GM21576 (cell line): ENCODE results near the gene MDM2.
"Not testable (repeated sequence)": the region's sequence is repeated elsewhere in the genome, so short reads cannot be mapped to it uniquely, and the experiment has no call there.

Experiments used
- ATAC-seq: cut with Tn5 transposase; IDR thresholded peaks from one replicate; pipeline ENCODE4 v1.9.1; 2021; ENCODE audit warnings: mild to moderate bottlenecking, moderate library complexity; ENCODE audit not compliant: unreplicated experiment

MDM2 gene

DNA sequence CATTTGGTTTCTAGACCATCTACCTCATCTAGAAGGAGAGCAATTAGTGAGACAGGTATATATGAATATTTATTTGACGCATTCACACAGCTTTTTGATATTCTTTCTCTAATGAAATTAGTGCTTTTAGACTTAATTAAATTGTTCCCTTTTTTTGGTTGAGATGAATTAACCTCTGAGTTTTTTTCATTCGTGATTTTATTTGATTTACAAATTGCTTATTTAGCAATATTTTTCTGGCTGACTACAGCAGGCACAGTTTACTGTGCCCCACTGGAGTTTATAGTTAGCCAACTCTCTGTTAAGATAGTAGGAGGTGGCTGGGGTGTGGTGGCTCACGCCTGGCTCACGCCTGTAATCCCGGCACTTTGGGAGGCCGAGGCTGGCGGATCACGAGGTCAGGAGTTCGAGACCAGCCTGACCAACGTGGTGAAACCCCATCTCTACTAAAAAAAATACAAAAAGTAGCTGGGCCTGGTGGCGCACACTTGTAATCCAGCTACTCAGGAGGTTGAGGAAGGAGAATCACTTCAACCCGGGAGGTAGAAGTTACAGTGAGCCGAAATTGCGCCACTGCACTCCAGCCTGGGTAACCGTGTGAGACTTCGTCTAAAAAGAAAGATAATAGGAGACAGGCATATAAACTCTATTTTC is 16.7 kb downstream of the MDM2 start:
- no peak for ATAC-seq

DNA sequence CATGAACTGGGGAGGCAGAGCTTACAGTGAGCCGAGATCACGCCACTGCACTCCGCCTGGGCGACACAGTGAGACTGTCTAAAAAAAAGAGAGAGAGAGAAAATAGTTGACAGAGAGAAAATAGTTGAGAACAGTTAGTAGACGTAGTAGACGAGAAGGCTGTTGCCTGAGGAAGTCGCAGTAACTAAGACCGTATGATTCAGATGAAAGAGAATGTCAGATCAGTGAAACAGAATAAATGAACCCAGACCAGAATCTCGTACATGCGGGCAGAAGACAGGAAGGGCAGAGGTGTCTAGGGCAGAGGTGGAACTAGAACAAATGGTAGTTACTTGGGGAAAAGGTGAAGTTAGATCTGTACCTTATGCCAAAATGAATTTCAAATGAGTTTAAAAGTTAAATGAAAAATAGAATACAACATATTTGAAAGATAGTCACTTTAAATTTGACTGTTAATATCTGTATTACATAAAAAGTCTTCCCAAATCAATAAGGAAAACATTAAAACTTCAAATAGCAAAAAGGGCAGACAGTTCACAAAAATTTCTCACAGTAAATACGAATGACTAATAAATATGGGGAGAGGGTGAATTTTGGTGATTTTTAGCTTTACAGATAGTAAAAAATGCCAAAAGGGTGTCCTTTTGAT is 17.7 kb downstream of the MDM2 start:
- ATAC-seq: no peak

DNA sequence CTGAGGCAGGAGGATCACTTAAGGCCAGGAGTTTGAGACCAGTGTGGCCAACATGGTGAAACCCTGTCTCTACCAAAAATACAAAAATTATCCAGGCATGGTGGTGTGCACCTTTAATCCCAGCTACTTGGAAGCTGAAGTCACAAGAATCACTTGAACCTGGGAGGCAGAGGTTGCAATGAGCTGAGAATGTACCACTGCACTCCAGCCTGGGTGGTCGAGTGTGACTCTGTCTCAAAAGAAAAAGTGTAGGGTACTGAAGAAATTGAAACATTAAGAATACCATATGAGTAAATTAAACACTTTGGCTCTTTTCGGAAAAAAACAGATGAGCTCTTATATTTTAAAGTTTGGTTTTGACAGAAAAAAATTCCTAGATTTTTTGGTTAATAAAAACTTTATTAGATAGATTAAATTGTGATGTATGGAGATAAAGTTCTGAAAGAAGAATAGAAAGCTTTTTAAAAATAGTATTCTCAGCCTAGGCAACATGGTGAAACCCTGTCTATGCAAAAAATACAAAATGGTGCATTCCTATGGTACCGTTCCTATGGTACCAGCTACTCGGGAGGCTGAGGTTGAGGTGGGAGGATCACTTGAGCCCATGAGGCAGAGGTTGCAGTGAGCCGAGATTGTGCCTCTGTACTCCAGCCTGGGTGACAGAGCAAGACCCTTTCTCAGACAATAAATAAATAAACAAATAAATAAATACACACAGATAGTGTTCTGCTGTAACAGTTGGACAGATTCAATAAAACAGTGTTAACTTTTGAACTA is 20.1 kb downstream of the MDM2 start:
- no peak for ATAC-seq

DNA sequence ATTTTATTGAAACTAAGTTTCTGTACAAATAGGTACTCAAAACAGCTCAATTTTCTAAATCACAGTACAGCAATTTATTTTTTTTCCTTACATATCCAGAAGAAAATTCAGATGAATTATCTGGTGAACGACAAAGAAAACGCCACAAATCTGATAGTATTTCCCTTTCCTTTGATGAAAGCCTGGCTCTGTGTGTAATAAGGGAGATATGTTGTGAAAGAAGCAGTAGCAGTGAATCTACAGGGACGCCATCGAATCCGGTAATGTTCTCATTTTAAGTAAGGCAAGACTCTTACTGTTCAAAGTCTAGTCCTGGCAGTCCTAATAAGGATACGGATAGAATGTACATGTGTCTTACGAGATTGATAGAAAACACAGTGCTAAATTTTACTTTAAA is 20.7 kb downstream of the MDM2 start:
- ATAC-seq: no peak

DNA sequence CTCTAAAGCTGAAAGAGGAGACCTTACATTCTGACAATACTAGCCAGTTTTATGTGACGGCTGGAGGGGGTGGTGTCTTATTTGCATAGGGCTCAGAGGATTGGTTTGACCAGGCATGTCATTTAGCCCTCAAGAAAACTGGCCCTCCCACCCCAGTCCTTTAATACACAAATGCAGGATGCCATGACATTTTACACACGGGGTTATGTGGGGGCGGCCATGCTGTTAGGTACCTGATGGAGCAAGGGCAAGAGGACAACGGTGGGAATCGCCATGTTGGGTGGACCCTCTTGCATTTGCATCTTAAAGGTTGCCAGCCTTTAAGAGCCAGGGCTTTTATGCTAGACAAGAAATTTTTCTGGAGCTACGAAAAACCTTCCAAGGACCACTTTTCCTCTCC is 23.3 kb downstream of the MDM2 start:
- no peak for ATAC-seq

DNA sequence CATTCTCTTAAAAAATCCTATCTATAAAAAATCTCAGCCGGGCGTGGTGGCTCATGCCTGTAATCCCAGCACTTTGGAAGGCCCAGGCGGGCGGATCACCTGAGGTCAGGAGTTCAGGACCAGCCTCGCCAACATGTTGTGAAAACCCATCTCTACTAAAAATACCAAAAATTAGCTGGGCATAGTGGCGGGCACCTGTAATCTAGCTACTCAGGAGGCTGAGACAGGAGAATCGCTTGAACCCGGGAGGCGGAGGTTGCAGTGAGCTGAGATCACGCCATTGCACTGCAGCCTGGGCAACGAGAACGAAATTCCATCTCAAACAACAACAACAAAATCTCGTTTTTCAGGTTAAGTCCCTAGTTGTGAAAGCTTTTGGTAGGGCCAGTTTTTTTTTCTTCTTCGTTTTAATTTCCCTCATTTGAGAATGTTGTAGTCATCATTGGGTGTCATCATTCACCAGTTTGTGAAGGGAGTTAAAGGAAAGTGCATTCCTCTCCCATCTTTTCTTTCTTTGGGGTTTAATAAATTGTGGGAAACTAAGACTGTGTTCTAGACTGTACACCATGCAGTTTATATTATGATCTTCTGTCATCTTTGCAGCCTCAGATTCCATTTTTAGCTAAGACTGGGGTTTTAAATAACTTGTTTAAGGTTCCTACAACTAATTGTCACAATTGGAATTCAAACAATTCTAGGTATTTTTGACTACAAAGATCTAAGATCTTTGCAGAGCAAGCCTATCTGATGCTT is 23.9 kb downstream of the MDM2 start:
- ATAC-seq: no peak

DNA sequence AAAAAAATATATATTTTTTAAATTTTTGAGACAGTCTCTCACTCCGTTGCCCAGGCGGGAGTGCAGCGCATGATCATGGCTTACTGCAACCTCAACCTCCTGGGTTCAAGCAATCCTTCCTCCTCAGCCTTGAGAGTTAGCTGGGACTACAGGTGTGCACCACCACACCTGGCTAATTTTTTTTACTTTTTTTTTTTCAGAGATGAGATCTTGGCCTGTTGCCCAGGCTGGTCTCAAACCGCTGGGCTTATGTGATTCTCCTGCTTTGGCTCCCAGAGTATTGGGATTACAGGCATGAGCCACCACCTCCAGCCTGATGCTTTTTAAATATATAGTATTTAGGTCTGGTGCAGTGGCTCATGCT is 24.5 kb downstream of the MDM2 start:
- no peak for ATAC-seq

DNA sequence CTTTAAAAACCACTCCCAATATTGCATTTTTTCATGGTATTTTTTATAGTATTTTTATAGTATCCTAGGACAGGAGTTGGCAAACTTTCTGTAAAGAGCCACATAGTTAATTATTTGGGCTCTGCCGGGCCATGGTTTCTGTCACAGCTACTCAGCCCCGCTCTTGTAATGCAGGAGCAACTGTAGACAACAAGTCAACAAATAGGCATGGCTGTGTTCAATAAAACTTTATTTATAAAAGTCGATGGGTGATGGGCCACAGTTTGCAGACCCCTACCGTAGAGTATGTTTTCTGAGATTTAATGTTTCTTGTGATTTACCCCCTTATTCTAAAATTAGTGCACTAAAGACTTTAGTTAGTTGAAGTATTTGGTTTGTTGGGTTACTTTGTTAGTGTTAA is 25.5 kb downstream of the MDM2 start:
- ATAC-seq: no peak

DNA sequence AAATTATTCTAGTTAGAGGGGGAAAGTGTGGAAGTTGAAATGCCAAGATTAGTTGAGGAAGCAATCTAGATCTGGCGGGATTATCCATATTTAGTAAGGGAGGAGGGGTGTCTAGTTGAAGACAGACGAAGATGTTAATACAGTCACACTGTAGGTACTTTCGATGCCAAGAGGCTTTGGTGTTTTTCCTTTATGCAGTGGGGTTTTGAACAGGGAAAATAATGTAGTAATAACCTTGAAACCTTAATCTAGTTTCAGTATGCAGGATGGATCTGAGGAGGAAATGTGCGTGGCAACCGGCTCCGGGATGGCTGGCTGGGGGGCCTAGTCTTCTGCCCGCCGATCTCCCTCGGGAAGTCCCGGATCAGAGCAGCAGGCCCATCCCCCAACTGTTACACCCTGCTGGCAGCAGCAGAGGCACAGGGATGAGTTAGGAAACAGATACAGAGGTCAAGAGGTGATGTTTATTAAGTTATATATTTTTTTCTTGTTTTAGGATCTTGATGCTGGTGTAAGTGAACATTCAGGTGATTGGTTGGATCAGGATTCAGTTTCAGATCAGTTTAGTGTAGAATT is 27.4 kb downstream of the MDM2 start:
- no peak for ATAC-seq

DNA sequence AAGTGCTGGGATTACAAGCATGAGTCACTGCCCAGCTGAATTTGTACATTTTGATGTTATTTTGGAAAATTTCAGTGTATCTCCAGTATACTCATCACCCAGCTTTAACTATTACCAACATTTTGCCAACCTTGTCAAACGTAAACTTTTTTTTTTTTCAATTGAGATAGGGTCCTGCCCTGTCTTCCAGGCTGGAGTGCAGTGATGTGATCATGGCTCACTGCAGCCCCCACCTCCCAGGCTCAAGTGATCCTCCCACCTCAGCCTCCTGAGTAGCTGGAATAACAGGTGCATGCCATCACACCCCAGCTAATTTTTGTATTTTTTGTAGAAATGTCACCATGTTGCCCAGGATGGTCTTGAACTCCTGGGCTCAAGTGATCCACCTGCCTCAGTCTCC is 29.2 kb downstream of the MDM2 start:
- ATAC-seq: no peak

DNA sequence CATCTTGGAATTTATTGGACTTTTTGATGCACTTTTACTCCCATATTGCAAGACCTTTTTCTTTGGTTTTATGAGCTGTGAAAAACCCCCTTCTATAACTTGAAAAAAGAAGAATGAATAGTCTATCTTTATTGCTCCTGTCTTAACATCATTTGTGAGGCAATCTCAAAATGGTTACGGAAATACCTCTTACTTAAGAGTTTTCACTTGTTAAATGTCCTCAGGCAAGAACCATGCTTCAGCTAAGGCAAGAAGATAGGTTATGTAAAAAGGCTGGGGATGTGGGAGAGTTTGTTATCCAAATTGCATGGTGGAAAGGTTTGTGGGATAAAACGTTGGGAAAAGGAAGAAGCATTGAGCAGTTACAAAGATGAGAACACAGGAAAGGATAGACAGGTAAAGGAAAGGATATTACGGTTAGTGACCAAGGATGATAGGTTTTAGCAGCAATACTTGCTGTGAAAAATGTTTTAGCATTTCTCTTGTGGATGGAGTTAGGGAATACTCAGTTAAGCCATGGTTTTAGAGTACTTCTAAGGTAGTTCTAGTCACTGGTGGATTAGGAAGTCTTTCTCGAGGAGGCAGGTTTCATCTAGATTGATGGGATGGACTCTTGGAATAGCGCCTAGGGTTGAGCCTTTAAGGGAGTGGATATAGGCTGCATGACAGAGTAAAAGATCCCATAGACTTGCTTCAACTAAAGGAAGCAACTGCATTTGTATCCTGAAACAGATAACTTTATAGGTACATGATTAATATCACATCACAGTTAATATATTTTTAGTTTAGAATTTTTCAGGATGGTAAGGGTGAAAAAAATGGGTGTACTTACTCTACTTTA is 30.3 kb downstream of the MDM2 start:
- no peak for ATAC-seq

DNA sequence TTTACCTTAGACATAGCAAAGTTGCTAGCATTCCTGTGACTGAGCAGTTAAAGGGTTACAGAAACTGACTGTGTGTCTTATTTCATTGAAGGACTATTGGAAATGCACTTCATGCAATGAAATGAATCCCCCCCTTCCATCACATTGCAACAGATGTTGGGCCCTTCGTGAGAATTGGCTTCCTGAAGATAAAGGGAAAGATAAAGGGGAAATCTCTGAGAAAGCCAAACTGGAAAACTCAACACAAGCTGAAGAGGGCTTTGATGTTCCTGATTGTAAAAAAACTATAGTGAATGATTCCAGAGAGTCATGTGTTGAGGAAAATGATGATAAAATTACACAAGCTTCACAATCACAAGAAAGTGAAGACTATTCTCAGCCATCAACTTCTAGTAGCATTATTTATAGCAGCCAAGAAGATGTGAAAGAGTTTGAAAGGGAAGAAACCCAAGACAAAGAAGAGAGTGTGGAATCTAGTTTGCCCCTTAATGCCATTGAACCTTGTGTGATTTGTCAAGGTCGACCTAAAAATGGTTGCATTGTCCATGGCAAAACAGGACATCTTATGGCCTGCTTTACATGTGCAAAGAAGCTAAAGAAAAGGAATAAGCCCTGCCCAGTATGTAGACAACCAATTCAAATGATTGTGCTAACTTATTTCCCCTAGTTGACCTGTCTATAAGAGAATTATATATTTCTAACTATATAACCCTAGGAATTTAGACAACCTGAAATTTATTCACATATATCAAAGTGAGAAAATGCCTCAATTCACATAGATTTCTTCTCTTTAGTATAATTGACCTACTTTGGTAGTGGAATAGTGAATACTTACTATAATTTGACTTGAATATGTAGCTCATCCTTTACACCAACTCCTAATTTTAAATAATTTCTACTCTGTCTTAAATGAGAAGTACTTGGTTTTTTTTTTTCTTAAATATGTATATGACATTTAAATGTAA is 31.5 kb downstream of the MDM2 start:
- ATAC-seq: no peak

DNA sequence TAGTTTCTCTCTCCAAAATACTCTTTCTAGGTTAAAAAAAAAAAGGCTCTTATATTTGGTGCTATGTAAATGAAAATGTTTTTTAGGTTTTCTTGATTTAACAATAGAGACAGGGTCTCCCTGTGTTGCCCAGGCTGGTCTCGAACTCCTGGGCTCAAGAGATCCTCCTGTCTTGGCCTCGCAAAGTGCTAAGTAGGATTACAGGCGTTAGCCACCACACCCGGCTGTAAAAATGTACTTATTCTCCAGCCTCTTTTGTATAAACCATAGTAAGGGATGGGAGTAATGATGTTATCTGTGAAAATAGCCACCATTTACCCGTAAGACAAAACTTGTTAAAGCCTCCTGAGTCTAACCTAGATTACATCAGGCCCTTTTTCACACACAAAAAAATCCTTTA is 33.2 kb downstream of the MDM2 start:
- not testable (repeated sequence) for ATAC-seq

DNA sequence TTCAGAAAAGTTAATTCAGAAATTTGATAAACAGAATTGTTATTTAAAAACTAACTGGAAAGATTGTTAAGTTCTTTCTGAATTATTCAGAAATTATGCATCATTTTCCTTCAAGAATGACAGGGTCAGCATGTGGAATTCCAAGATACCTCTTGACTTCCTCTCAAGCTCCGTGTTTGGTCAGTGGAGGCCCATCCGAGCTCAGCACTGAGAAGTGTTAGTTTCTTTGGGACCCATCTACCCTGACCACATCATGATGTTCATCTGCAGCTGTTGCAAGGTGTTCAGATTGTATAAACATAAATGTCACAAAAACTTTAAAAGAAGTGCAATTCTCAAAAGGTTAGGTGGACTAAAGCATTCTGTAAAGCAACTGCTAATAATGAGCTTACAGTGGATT is 33.7 kb downstream of the MDM2 start:
- ATAC-seq: no peak

DNA sequence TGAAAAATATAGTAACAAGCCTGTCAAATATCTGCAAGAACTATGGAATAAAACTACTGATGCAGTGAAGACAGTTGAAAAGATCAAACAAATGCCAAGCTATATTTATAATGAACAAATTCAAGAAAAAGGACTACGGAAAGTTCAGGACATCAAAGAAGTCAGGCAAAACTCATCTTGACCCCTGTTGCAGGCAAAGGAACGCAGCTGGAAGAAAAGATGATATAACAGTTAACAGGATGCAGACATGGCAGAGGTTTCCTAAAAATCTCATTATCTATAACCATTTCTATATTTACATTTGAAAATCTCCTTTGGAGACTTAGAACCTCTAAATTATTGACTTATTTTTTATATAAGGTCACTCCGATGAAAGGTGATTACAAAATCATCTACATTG is 34.1 kb downstream of the MDM2 start:
- ATAC-seq: no peak

DNA sequence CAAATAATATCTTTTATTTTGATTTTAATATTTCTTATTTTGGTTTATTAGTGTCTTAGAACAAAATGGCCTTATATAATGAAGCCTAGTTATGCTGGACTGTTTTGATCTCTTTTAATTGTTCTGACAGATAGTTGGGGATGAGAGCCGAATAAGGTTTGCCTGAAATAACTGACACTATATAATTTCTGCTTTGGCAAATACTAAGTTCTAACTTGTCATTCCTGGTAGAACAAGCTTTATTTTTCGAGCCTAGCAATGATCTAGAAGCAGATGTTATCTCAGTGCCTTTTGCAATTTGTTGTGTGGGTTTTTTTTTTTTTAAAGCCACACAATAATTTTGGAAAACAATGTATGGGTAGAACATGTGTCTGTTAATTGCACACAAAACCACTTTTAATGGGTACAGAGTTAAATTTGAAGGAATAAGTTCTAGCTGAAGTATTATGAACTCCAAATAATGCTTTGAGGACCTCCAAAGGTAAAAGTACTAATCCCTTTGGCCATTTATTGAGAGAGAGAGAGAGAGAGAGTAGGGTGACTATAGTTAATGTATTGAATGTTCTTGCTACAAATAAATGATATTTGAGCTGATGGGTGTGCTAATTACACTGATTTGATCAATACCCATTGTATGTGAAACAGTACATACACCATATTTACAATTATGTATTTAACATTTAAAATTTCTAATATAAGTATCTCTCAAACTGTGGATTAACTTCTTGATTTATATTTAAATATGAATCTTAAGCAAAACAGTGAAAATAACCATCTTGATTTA is 35.0 kb downstream of the MDM2 start:
- ATAC-seq: no peak

DNA sequence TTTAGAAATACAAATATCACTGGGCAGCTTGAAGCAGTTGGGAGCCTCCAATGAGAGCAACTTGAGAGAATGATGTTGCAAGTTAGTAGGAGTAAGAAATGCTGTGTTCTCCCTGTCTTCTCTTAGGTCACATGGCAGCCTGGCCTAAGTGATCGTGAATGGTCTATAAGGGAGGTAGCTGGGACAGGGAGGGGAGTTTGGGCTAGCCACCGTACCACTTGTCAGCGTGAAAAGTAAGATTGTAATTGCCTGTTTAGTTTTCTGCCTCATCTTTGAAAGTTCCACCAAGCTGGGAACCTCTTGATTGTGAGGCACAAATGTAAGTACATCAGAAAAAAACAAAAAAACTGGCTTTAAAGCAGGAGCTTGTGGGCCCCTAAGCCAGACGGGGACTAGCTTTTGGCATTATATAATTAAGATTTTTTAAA is 36.4 kb downstream of the MDM2 start:
- ATAC-seq: no peak
